ENCODE data around the gene PALMD. TPM values are rescaled to one million over a fixed set of nuclear protein-coding genes. Genes with fewer than 3 reads are reported as not detected.

The PALMD gene
- total and polyA plus RNA-seq, 2 donors from 2014 or later = 10.1 to 25.2 TPM

DNA sequence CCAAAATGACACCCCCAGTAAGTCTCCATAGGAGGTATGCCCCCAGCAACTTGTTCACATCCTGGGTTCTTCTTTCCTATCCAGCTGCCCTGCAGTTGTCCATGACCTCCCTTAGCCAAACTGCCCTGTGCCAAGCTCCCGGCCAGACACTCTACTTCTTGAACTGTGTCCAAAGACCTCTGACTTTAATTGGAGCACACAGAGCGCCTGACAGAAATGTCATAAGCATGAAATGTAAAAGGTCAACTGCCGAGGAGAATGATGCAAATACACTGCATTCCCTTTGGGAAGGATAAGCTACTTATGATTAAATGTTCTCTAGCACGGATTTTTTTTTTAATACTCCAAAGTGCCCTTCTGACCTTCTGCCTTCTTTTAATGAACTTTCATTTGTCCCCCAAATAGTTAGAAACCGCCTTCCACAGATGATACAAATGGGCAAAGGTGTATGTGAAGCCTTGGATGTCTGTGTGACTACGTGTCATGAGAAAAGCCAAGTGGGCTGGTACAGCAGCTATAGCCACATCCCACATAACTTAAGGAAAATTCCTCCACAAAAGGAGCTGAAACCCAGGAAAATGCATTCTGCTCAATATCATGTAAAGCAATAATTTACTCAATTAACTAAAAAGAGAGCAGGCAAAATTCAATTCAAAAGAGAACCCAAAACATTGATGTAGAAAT is 26.8 kb downstream of the PALMD start:
- peaks cover 0 to 10% (median 0%) of the 10 kb centered on the region in 3 donors for H3K4me1 ChIP-seq (ENCODE audit: control insufficient read depth in 2 of 3, insufficient read depth in 2 of 3, low read depth in 1 of 3, low read length in 3 of 3)
- H3K36me3 ChIP-seq (ENCODE audit: control insufficient read depth in 2 of 3, insufficient read depth in 3 of 3, low read length in 3 of 3) = no peaks in the 10 kb centered on the region
- peak overlapping the region; percentile 36 to 70 for H3K27ac ChIP-seq (ENCODE audit: low read depth in 2 of 2, low read length in 2 of 2)
- FAIRE-seq = no peak
- H3K4me3 ChIP-seq (ENCODE audit: low read length in 3 of 3) = no peak overlapping the region
- DNase-seq = no peak
- no peaks in the 10 kb centered on the region for H3K9me3 ChIP-seq (ENCODE audit: control insufficient read depth in 2 of 3, insufficient read depth in 1 of 3, low read length in 3 of 3)
- H3K27me3 ChIP-seq (ENCODE audit: control insufficient read depth, insufficient read depth, low read length) = no peaks in the 10 kb centered on the region
- TF ChIP-seq, protein P1, sequence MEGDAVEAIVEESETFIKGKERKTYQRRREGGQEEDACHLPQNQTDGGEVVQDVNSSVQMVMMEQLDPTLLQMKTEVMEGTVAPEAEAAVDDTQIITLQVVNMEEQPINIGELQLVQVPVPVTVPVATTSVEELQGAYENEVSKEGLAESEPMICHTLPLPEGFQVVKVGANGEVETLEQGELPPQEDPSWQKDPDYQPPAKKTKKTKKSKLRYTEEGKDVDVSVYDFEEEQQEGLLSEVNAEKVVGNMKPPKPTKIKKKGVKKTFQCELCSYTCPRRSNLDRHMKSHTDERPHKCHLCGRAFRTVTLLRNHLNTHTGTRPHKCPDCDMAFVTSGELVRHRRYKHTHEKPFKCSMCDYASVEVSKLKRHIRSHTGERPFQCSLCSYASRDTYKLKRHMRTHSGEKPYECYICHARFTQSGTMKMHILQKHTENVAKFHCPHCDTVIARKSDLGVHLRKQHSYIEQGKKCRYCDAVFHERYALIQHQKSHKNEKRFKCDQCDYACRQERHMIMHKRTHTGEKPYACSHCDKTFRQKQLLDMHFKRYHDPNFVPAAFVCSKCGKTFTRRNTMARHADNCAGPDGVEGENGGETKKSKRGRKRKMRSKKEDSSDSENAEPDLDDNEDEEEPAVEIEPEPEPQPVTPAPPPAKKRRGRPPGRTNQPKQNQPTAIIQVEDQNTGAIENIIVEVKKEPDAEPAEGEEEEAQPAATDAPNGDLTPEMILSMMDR (IDR thresholded peaks at IDR 0.05; ENCODE audit: borderline replicate concordance, extremely low read depth, insufficient read depth) = no peak
- intact Hi-C loops (cut with DNase I) = no loop called here
- no peak overlapping the region for H3K9ac ChIP-seq (ENCODE audit: low read length in 3 of 3)

DNA sequence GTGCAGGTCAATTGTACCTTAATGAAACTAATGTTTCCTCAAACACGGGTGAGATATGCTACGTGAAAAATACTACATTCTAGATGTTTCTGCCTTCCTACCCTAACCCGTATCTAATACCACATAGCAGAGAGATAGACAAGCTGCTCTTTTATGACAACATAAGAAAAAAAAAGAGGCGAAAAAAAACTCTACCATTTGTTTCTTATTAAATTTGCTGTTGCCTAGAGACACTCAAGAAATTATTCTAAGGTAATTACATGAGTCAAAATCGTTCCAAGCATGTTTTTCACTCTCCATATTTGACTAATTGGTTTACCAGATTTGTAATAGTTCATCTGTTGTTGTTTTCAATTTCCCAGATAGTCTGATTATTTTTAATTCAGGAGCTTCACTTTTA is 27.4 kb downstream of the PALMD start:
- TF ChIP-seq, protein P1 (IDR thresholded peaks at IDR 0.05; ENCODE audit: borderline replicate concordance, extremely low read depth, insufficient read depth) = no peak
- no peaks in the 10 kb centered on the region for H3K36me3 ChIP-seq (ENCODE audit: control insufficient read depth in 2 of 3, insufficient read depth in 3 of 3, low read length in 3 of 3)
- no peak overlapping the region for H3K4me3 ChIP-seq (ENCODE audit: low read length in 3 of 3)
- H3K27ac ChIP-seq (ENCODE audit: low read depth in 2 of 2, low read length in 2 of 2) = no peak overlapping the region
- H3K4me1 ChIP-seq (ENCODE audit: control insufficient read depth in 2 of 3, insufficient read depth in 2 of 3, low read depth in 1 of 3, low read length in 3 of 3) = peaks cover 0 to 10% (median 0%) of the 10 kb centered on the region in 3 donors
- no peak overlapping the region for H3K9ac ChIP-seq (ENCODE audit: low read length in 3 of 3)
- no peaks in the 10 kb centered on the region for H3K9me3 ChIP-seq (ENCODE audit: control insufficient read depth in 2 of 3, insufficient read depth in 1 of 3, low read length in 3 of 3)
- no peak for DNase-seq
- intact Hi-C loops (cut with DNase I) = no loop called here
- no peaks in the 10 kb centered on the region for H3K27me3 ChIP-seq (ENCODE audit: control insufficient read depth, insufficient read depth, low read length)
- FAIRE-seq = no peak

DNA sequence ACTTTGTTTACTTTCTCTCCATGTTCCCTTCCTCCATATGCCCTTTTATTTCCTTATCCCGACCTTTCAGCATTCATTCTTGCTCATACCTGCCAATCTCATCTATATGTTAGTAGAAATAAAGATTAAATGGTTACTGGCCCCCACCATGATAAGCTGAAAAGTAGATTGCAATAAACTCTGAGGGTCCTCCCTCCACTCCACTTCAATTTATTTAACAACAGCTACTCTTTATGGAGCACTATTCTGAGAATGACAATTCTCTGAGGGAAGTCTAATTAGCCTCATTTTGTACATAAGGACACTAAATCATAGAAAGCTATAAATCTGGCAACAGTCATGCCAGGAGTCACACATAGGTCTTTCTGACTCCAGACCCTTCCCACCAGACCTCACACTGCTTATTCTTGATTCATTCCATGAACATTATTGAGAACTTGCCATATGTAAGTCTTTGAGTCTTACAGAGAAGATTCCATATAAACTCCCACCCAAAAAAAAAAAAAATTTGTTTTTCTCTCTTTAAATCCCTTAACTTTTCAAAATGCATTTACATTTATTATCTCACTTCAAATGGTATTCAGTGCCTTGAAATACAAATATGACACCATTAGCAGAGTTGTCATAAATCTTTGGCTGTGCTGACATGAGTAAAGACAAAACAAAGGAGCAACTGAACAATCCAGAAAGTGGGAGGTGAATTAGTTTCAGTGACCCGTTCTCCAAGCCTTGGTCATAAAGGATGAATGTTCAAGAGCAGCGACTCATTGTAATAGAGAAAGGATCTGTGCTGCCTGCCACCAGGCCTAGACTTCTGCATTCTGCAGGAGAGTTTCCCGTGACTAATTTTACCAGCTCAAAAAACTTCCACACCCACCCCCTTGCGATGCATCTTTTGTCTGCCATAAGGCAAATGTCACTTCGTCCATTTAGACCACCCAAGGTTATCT is 28.5 kb downstream of the PALMD start:
- H3K9ac ChIP-seq (ENCODE audit: low read length in 3 of 3) = no peak overlapping the region
- DNase-seq (peak in 1 of 5 donors; percentile 50), FAIRE-seq (no peak)

More for the DNA sequence above, 28.5 kb downstream of the PALMD start:
- Histone ChIP-seq H3K36me3 (ENCODE audit: control insufficient read depth in 2 of 3, insufficient read depth in 3 of 3, low read length in 3 of 3) (no peaks in the 10 kb centered on the region), H3K27ac (ENCODE audit: low read depth in 2 of 2, low read length in 2 of 2) (no peak overlapping the region), H3K27me3 (ENCODE audit: control insufficient read depth, insufficient read depth, low read length) (no peaks in the 10 kb centered on the region), H3K4me1 (ENCODE audit: control insufficient read depth in 2 of 3, insufficient read depth in 2 of 3, low read depth in 1 of 3, low read length in 3 of 3) (peaks cover 0 to 10% (median 0%) of the 10 kb centered on the region in 3 donors), H3K9me3 (ENCODE audit: control insufficient read depth in 2 of 3, insufficient read depth in 1 of 3, low read length in 3 of 3) (no peaks in the 10 kb centered on the region), H3K4me3 (ENCODE audit: low read length in 3 of 3) (no peak overlapping the region)
- intact Hi-C loops (cut with DNase I) = no loop called here
- TF ChIP-seq, protein P1 (IDR thresholded peaks at IDR 0.05; ENCODE audit: borderline replicate concordance, extremely low read depth, insufficient read depth) = no peak
